AG04450 (cell line): Measurements from ENCODE around the gene ITGA11. TPM values are rescaled to one million over a fixed set of nuclear protein-coding genes. Genes with fewer than 3 reads are reported as not detected.

ENCODE experiments used
- CTCF ChIA-PET: fragments of 300-600, 350-600 bp; formaldehyde crosslinking; extraction: SDS; loops from one replicate; lab custom pipeline; 2022; ENCODE audit warnings: antibody characterized with exemption, inconsistent platforms; lab: Charles Lee
- POLR2A ChIA-PET: fragments of 350-600 bp; formaldehyde crosslinking; extraction: SDS; loops from one replicate; lab custom pipeline; 2021; ENCODE audit warnings: antibody characterized with exemption, inconsistent platforms; lab: Yijun Ruan, JAX
- DNase-seq: peaks from one replicate; pipeline ENCODE4 v3.0.0-alpha.2; 2011; ENCODE audit warnings: low read depth, low spot score
- H3K27ac ChIP-seq: one replicate; pipeline ENCODE4 v1.5.1; 2012; ENCODE audit warnings: low read depth, low read length, control low read depth
- H3K27me3 ChIP-seq: one replicate; pipeline ENCODE4 v1.6.0; 2012; ENCODE audit warnings: low read length; ENCODE audit not compliant: control insufficient read depth, insufficient read depth
- H3K4me3 ChIP-seq: 2 replicates; pipeline ENCODE4 v1.5.1; 2011; ENCODE audit warnings: mild to moderate bottlenecking, low read depth, low read length, control low read depth
- H3K9me3 ChIP-seq: 2 replicates; pipeline ENCODE4 v1.5.1; 2012; ENCODE audit warnings: low read length; ENCODE audit not compliant: control insufficient read depth, insufficient read depth
- CTCF ChIP-seq: IDR thresholded peaks from 2 replicates; pipeline ENCODE4 v1.5.1; 2011; ENCODE audit warnings: low read depth, low read length, control low read depth, inconsistent platforms
- polyA plus RNA-seq: library from polyadenylated mRNA; depleted of rRNA; stranded (reverse); fragments of >200 nt; gene quantifications from 2 replicates; pipeline ENCODE4 v1.2.3, GENCODE V29; 2011

The ITGA11 gene
- polyA plus RNA-seq, 1 experiment, result 24.0 TPM

GRCh38 chr15:68382286-68383007, 49.5 kb downstream of the ITGA11 start:
- no peak for DNase-seq
- ChIA-PET CTCF (interaction anchor here (0.7 to 1.9 kb wide), 3 partner anchors 49 to 215 kb away, joined by 4 to 6 read pairs (median 5); no protein-coding TSS in a partner anchor), POLR2A (no interaction called here)
- TF ChIP-seq CTCF, result no peak
- Histone ChIP-seq H3K27me3 (no peaks in the 10 kb centered on the region), H3K27ac (no peak overlapping the region), H3K4me3 (no peak overlapping the region), H3K9me3 (peaks cover 4% of the 10 kb centered on the region)

GRCh38 chr15:68380456-68380855, 51.5 kb downstream of the ITGA11 start:
- ChIA-PET POLR2A (no interaction called here), CTCF (no interaction called here)
- Histone ChIP-seq H3K9me3 (peaks cover 4% of the 10 kb centered on the region), H3K4me3 (no peak overlapping the region), H3K27ac (peak overlapping the region; percentile 79), H3K27me3 (no peaks in the 10 kb centered on the region)
- no peak for TF ChIP-seq CTCF
- no peak for DNase-seq

DNA sequence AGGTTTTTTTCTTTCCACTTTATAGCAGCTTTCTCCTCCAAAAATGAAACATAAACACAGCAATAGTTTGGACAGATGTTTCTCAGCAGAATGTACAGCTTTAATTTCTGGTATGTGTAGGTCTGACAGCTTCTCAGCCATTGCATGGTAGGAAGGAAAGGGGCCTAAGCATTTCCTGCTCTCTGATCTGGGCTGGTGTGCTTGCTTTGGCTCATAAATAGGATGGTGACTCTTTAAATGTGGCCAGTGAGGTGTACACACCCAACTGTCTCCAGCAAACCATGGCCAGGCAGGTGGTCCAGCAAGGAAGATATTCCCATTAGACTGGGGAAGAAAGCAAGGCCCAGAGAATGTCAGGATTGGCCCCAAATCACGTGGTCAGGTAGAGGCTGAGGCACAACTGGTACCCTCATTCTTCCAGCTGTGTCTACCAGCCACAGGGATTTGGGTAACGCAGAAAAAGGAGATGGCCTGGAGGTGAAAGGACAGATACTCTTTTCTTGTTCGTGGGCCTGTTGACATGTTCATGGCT, 52.1 kb downstream of the ITGA11 start:
- ChIA-PET POLR2A (interaction anchor here (1.3 kb wide), 1 partner anchor 27 kb away, joined by 3 read pairs; no protein-coding TSS in a partner anchor), CTCF (interaction anchor here (1.9 kb wide), 1 partner anchor 73 kb away, joined by 5 read pairs; no protein-coding TSS in a partner anchor)
- TF ChIP-seq CTCF, result no peak
- H3K27ac ChIP-seq, result peak overlapping the region; percentile 79
- H3K9me3 ChIP-seq, result peaks cover 4% of the 10 kb centered on the region
- H3K4me3 ChIP-seq, result no peak overlapping the region
- peak; percentile 61 for DNase-seq
- H3K27me3 ChIP-seq, result no peaks in the 10 kb centered on the region

GRCh38 chr15:68379058-68379758, 52.8 kb downstream of the ITGA11 start:
- no peak for DNase-seq
- H3K4me3 ChIP-seq, result no peak overlapping the region
- no peak for TF ChIP-seq CTCF
- H3K27me3 ChIP-seq, result no peaks in the 10 kb centered on the region
- H3K27ac ChIP-seq, result peak overlapping the region; percentile 79
- ChIA-PET CTCF (interaction anchor here (0.7 to 1.9 kb wide), 2 partner anchors 14 to 73 kb away, joined by 3 to 5 read pairs; no protein-coding TSS in a partner anchor), POLR2A (interaction anchor here (1.3 kb wide), 1 partner anchor 27 kb away, joined by 3 read pairs; no protein-coding TSS in a partner anchor)
- H3K9me3 ChIP-seq, result peaks cover 4% of the 10 kb centered on the region
